BLaER1 (cell line): Measurements from ENCODE around the gene SASH1.

ENCODE experiments used
- H3K27ac ChIP-seq: shearing (Covaris generic); formaldehyde crosslinking; 2 replicates; pipeline ENCODE4 v1.8.1; 2022
- H3K27me3 ChIP-seq: shearing (Covaris generic); formaldehyde crosslinking; 2 replicates; pipeline ENCODE4 v1.8.1; 2022
- H3K36me3 ChIP-seq: shearing (Covaris generic); formaldehyde crosslinking; 2 replicates; pipeline ENCODE4 v1.8.1; 2022
- H3K4me1 ChIP-seq: shearing (Covaris generic); formaldehyde crosslinking; 2 replicates; pipeline ENCODE4 v1.8.1; 2022
- H3K4me2 ChIP-seq: shearing (Covaris generic); formaldehyde crosslinking; 2 replicates; pipeline ENCODE4 v1.8.1; 2022
- H3K4me3 ChIP-seq: shearing (Covaris generic); formaldehyde crosslinking; 2 replicates; pipeline ENCODE4 v1.8.1; 2022
- H3K9ac ChIP-seq: shearing (Covaris generic); formaldehyde crosslinking; 2 replicates; pipeline ENCODE4 v1.8.1; 2022
- H3K9me3 ChIP-seq: shearing (Covaris generic); formaldehyde crosslinking; 2 replicates; pipeline ENCODE4 v1.8.1; 2022
- H4K20me1 ChIP-seq: shearing (Covaris generic); formaldehyde crosslinking; 2 replicates; pipeline ENCODE4 v1.8.1; 2022
- Cebpa-rat ChIP-seq: shearing (Covaris generic); IDR thresholded peaks from 2 replicates; pipeline ENCODE4 v1.8.1; 2022

Gene SASH1

GRCh38 chr6:148533309-148534107 lies 190.9 kb downstream of the SASH1 start:
- H3K4me2 ChIP-seq, result no peak overlapping the region
- H3K4me1 ChIP-seq, result peaks cover 7% of the 10 kb centered on the region
- no peak for TF ChIP-seq Cebpa-rat
- no peak overlapping the region for H3K9ac ChIP-seq
- H3K27ac ChIP-seq, result no peak overlapping the region
- H3K4me3 ChIP-seq, result no peak overlapping the region
- no peaks in the 10 kb centered on the region for H3K9me3 ChIP-seq
- H3K27me3 ChIP-seq, result no peaks in the 10 kb centered on the region
- H3K36me3 ChIP-seq, result no peaks in the 10 kb centered on the region
- H4K20me1 ChIP-seq, result no peaks in the 10 kb centered on the region

GRCh38 chr6:148534871-148535270 lies 192.2 kb downstream of the SASH1 start:
- TF ChIP-seq Cebpa-rat, result no peak
- Histone ChIP-seq H3K36me3 (no peaks in the 10 kb centered on the region), H3K4me1 (peaks cover 15% of the 10 kb centered on the region), H3K9me3 (no peaks in the 10 kb centered on the region), H3K9ac (no peak overlapping the region), H3K27me3 (no peaks in the 10 kb centered on the region), H3K4me2 (no peak overlapping the region), H3K4me3 (no peak overlapping the region), H3K27ac (no peak overlapping the region), H4K20me1 (no peaks in the 10 kb centered on the region)

- no peak overlapping the region for H3K4me3 ChIP-seq
- H3K27me3 ChIP-seq, result no peaks in the 10 kb centered on the region
- H4K20me1 ChIP-seq, result no peaks in the 10 kb centered on the region
- no peak overlapping the region for H3K27ac ChIP-seq
- H3K36me3 ChIP-seq, result no peaks in the 10 kb centered on the region
- H3K9ac ChIP-seq, result no peak overlapping the region
- TF ChIP-seq Cebpa-rat, result no peak
- H3K4me1 ChIP-seq, result peaks cover 15% of the 10 kb centered on the region
- H3K9me3 ChIP-seq, result no peaks in the 10 kb centered on the region
- no peak overlapping the region for H3K4me2 ChIP-seq
Observed at GRCh38 chr6:148535381-148535780, 192.7 kb downstream of the SASH1 start.

GRCh38 chr6:148535976-148536375 lies 193.3 kb downstream of the SASH1 start:
- no peak for TF ChIP-seq Cebpa-rat
- no peaks in the 10 kb centered on the region for H3K27me3 ChIP-seq
- H3K9me3 ChIP-seq, result no peaks in the 10 kb centered on the region
- no peak overlapping the region for H3K27ac ChIP-seq
- no peak overlapping the region for H3K9ac ChIP-seq
- no peak overlapping the region for H3K4me3 ChIP-seq
- H4K20me1 ChIP-seq, result no peaks in the 10 kb centered on the region
- H3K36me3 ChIP-seq, result no peaks in the 10 kb centered on the region
- no peak overlapping the region for H3K4me2 ChIP-seq
- peaks cover 18% of the 10 kb centered on the region for H3K4me1 ChIP-seq

- H3K27ac ChIP-seq, result no peak overlapping the region
- no peak overlapping the region for H3K9ac ChIP-seq
- H3K4me1 ChIP-seq, result peaks cover 26% of the 10 kb centered on the region
- H3K36me3 ChIP-seq, result no peaks in the 10 kb centered on the region
- H3K9me3 ChIP-seq, result no peaks in the 10 kb centered on the region
- no peak for TF ChIP-seq Cebpa-rat
- H3K27me3 ChIP-seq, result no peaks in the 10 kb centered on the region
- H3K4me3 ChIP-seq, result no peak overlapping the region
- no peaks in the 10 kb centered on the region for H4K20me1 ChIP-seq
- H3K4me2 ChIP-seq, result peak overlapping the region; percentile 58
Observed at GRCh38 chr6:148538261-148539190, 195.9 kb downstream of the SASH1 start.

GRCh38 chr6:148543540-148543939 lies 200.9 kb downstream of the SASH1 start:
- H3K4me1 ChIP-seq, result peaks cover 18% of the 10 kb centered on the region
- no peaks in the 10 kb centered on the region for H3K27me3 ChIP-seq
- no peak overlapping the region for H3K4me3 ChIP-seq
- no peaks in the 10 kb centered on the region for H3K9me3 ChIP-seq
- TF ChIP-seq Cebpa-rat, result no peak
- H3K27ac ChIP-seq, result no peak overlapping the region
- H3K4me2 ChIP-seq, result no peak overlapping the region
- H3K9ac ChIP-seq, result no peak overlapping the region
- H4K20me1 ChIP-seq, result no peaks in the 10 kb centered on the region
- H3K36me3 ChIP-seq, result no peaks in the 10 kb centered on the region

GRCh38 chr6:148544421-148544820 lies 201.8 kb downstream of the SASH1 start:
- H4K20me1 ChIP-seq, result no peaks in the 10 kb centered on the region
- no peaks in the 10 kb centered on the region for H3K27me3 ChIP-seq
- no peaks in the 10 kb centered on the region for H3K36me3 ChIP-seq
- no peak overlapping the region for H3K9ac ChIP-seq
- no peak overlapping the region for H3K27ac ChIP-seq
- H3K4me3 ChIP-seq, result no peak overlapping the region
- no peaks in the 10 kb centered on the region for H3K9me3 ChIP-seq
- peaks cover 10% of the 10 kb centered on the region for H3K4me1 ChIP-seq
- no peak for TF ChIP-seq Cebpa-rat
- no peak overlapping the region for H3K4me2 ChIP-seq

GRCh38 chr6:148545901-148546300 lies 203.3 kb downstream of the SASH1 start:
- Histone ChIP-seq H3K4me2 (no peak overlapping the region), H3K4me1 (peaks cover 8% of the 10 kb centered on the region), H3K4me3 (no peak overlapping the region), H3K27me3 (no peaks in the 10 kb centered on the region), H3K9me3 (no peaks in the 10 kb centered on the region), H3K9ac (no peak overlapping the region), H3K27ac (no peak overlapping the region), H3K36me3 (no peaks in the 10 kb centered on the region), H4K20me1 (no peaks in the 10 kb centered on the region)
- no peak for TF ChIP-seq Cebpa-rat

- Histone ChIP-seq H3K9me3 (no peaks in the 10 kb centered on the region), H3K9ac (no peak overlapping the region), H3K27me3 (no peaks in the 10 kb centered on the region), H3K4me3 (no peak overlapping the region), H3K27ac (no peak overlapping the region), H3K4me2 (no peak overlapping the region), H4K20me1 (no peaks in the 10 kb centered on the region), H3K36me3 (no peaks in the 10 kb centered on the region), H3K4me1 (no peaks in the 10 kb centered on the region)
- no peak for TF ChIP-seq Cebpa-rat
Observed at GRCh38 chr6:148547110-148547509, 204.5 kb downstream of the SASH1 start.
